ENCODE results near the gene RBM14.

GRCh38 chr11:66614073-66614472 is 2.4 kb upstream of the RBM14 start:
- TF ChIP-seq, protein P1, sequence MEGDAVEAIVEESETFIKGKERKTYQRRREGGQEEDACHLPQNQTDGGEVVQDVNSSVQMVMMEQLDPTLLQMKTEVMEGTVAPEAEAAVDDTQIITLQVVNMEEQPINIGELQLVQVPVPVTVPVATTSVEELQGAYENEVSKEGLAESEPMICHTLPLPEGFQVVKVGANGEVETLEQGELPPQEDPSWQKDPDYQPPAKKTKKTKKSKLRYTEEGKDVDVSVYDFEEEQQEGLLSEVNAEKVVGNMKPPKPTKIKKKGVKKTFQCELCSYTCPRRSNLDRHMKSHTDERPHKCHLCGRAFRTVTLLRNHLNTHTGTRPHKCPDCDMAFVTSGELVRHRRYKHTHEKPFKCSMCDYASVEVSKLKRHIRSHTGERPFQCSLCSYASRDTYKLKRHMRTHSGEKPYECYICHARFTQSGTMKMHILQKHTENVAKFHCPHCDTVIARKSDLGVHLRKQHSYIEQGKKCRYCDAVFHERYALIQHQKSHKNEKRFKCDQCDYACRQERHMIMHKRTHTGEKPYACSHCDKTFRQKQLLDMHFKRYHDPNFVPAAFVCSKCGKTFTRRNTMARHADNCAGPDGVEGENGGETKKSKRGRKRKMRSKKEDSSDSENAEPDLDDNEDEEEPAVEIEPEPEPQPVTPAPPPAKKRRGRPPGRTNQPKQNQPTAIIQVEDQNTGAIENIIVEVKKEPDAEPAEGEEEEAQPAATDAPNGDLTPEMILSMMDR (IDR thresholded peaks at IDR 0.05; ENCODE audit: extremely low read depth in 1 of 2, insufficient read depth in 1 of 2, low read depth in 1 of 2, low read length in 2 of 2) = no peak
- TF ChIP-seq POLR2A (IDR thresholded peaks at IDR 0.05; ENCODE audit: low read depth, low read length) (no peak), POLR2AphosphoS5 (IDR thresholded peaks at IDR 0.05; ENCODE audit: insufficient read depth, low read depth, low read length) (no peak), EZH2 (IDR thresholded peaks at IDR 0.05; ENCODE audit: borderline replicate concordance, low read depth, low read length, severe bottlenecking) (no peak), MYC (IDR thresholded peaks at IDR 0.05; ENCODE audit: low read depth, low read length) (no peak), JUN (IDR thresholded peaks at IDR 0.05; ENCODE audit: borderline replicate concordance, insufficient read depth, insufficient read length, low read depth) (no peak), FOS (IDR thresholded peaks at IDR 0.05; ENCODE audit: borderline replicate concordance, insufficient read depth, low read length) (no peak), GATA2 (IDR thresholded peaks at IDR 0.05; ENCODE audit: insufficient read depth, insufficient read length, low read depth, low read length) (no peak)
- TF ChIP-seq, protein P2, sequence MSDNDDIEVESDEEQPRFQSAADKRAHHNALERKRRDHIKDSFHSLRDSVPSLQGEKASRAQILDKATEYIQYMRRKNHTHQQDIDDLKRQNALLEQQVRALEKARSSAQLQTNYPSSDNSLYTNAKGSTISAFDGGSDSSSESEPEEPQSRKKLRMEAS (IDR thresholded peaks at IDR 0.05; ENCODE audit: insufficient read depth, insufficient read length) = no peak
